H9 (cell line): ENCODE measurements around the gene FSD1. TPM values are rescaled to one million over a fixed set of nuclear protein-coding genes. Genes with fewer than 3 reads are reported as not detected.

Experiments
- DNase-seq: peaks from one replicate; pipeline ENCODE4 v3.0.0-alpha.2; 2017
- H2AFZ ChIP-seq: one replicate; pipeline ENCODE4 v1.6.1; 2013; ENCODE audit warnings: mild to moderate bottlenecking, low read length, control low read depth, moderate library complexity
- H2AK5ac ChIP-seq: 2 replicates; pipeline ENCODE4 v1.6.1; 2013; ENCODE audit warnings: low read length, control low read depth, mixed read lengths; ENCODE audit not compliant: insufficient read length
- H2BK120ac ChIP-seq: one replicate; pipeline ENCODE4 v1.6.1; 2013; ENCODE audit warnings: low read depth, mild to moderate bottlenecking, low read length, control low read depth, inconsistent platforms; ENCODE audit not compliant: poor library complexity, severe bottlenecking
- H2BK12ac ChIP-seq: 2 replicates; pipeline ENCODE4 v1.6.1; 2013; ENCODE audit warnings: low read length, control low read depth, mixed read lengths, low read depth; ENCODE audit not compliant: insufficient read length
- H2BK15ac ChIP-seq: 2 replicates; pipeline ENCODE4 v1.6.1; 2013; ENCODE audit warnings: low read depth, low read length, control low read depth
- H2BK20ac ChIP-seq: one replicate; pipeline ENCODE4 v1.6.1; 2013; ENCODE audit warnings: low read depth, mild to moderate bottlenecking, low read length, control low read depth, inconsistent platforms; ENCODE audit not compliant: poor library complexity, severe bottlenecking
- H2BK5ac ChIP-seq: 2 replicates; pipeline ENCODE4 v1.6.1; 2013; ENCODE audit warnings: low read length, control low read depth, mixed read lengths; ENCODE audit not compliant: insufficient read length
- H3K14ac ChIP-seq: 2 replicates; pipeline ENCODE4 v1.6.1; 2013; ENCODE audit warnings: low read length, control low read depth; ENCODE audit not compliant: insufficient read depth
- H3K18ac ChIP-seq: 2 replicates; pipeline ENCODE4 v1.6.1; 2013; ENCODE audit warnings: low read depth, mild to moderate bottlenecking, mixed read lengths, low read length, control low read depth; ENCODE audit not compliant: insufficient read length
- H3K23ac ChIP-seq: 2 replicates; pipeline ENCODE4 v1.6.1; 2013; ENCODE audit warnings: low read length, control low read depth, mixed read lengths, low read depth; ENCODE audit not compliant: insufficient read length
- H3K23me2 ChIP-seq: 2 replicates; pipeline ENCODE4 v1.6.1; 2013; ENCODE audit warnings: low read depth, mild to moderate bottlenecking, mixed read lengths, low read length, control low read depth; ENCODE audit not compliant: insufficient read length, poor library complexity, severe bottlenecking
- H3K27ac ChIP-seq: 2 replicates; pipeline ENCODE4 v1.5.1; 2013; ENCODE audit warnings: low read length, control low read depth, mixed read lengths, low read depth; ENCODE audit not compliant: insufficient read length
- H3K27me3 ChIP-seq: 2 replicates; pipeline ENCODE4 v1.6.1; 2013; ENCODE audit warnings: low read length, control low read depth, inconsistent platforms; ENCODE audit not compliant: insufficient read depth
- H3K4ac ChIP-seq: 2 replicates; pipeline ENCODE4 v1.6.1; 2013; ENCODE audit warnings: low read depth, mild to moderate bottlenecking, control low read depth, inconsistent platforms, low read length, moderate library complexity
- H3K4me1 ChIP-seq: 2 replicates; pipeline ENCODE4 v1.6.1; 2013; ENCODE audit warnings: low read length, control low read depth, inconsistent platforms; ENCODE audit not compliant: insufficient read depth
- H3K4me2 ChIP-seq: 2 replicates; pipeline ENCODE4 v1.6.1; 2013; ENCODE audit warnings: low read length, control low read depth, mixed read lengths; ENCODE audit not compliant: insufficient read length, insufficient read depth
- H3K56ac ChIP-seq: 2 replicates; pipeline ENCODE4 v1.6.1; 2013; ENCODE audit warnings: low read depth, mild to moderate bottlenecking, mixed read lengths, low read length, control low read depth; ENCODE audit not compliant: insufficient read length
- H3K79me1 ChIP-seq: 2 replicates; pipeline ENCODE4 v1.6.1; 2013; ENCODE audit warnings: low read depth, mild to moderate bottlenecking, moderate library complexity, low read length, control low read depth, inconsistent platforms; ENCODE audit not compliant: insufficient read depth, poor library complexity, severe bottlenecking
- H3K79me2 ChIP-seq: 2 replicates; pipeline ENCODE4 v1.6.1; 2013; ENCODE audit warnings: low read length, control low read depth, inconsistent platforms; ENCODE audit not compliant: insufficient read depth
- H3K9ac ChIP-seq: 2 replicates; pipeline ENCODE4 v1.6.1; 2013; ENCODE audit warnings: low read length, control low read depth, mixed read lengths; ENCODE audit not compliant: insufficient read length; ENCODE audit errors: extremely low read depth
- H3K9me3 ChIP-seq: one replicate; pipeline ENCODE4 v1.6.1; 2013; ENCODE audit warnings: low read depth, low read length, inconsistent platforms; ENCODE audit not compliant: control insufficient read depth
- H3T11ph ChIP-seq: one replicate; pipeline ENCODE4 v1.6.1; 2013; ENCODE audit warnings: mild to moderate bottlenecking, low read length, control low read depth, inconsistent platforms
- H4K20me1 ChIP-seq: one replicate; pipeline ENCODE4 v1.6.1; 2013; ENCODE audit not compliant: control insufficient read depth, insufficient read length, insufficient read depth
- H4K5ac ChIP-seq: 2 replicates; pipeline ENCODE4 v1.6.1; 2013; ENCODE audit warnings: low read depth, mild to moderate bottlenecking, mixed read lengths, low read length, control low read depth; ENCODE audit not compliant: insufficient read length
- H4K8ac ChIP-seq: replicated peaks from 2 replicates; pipeline ENCODE4 v1.6.1; 2013; ENCODE audit warnings: low read length, control low read depth, mixed read lengths, low read depth; ENCODE audit not compliant: insufficient read length
- H4K91ac ChIP-seq: 2 replicates; pipeline ENCODE4 v1.6.1; 2013; ENCODE audit warnings: low read depth, mild to moderate bottlenecking, moderate library complexity, mixed read lengths, low read length, control low read depth; ENCODE audit not compliant: insufficient read length
- H3K27ac Mint-ChIP-seq, 3 experiments: 2 replicates in 2 of 3; 3 replicates in 1 of 3; pipeline ENCODE4 v1.8.0; 2020 to 2021; ENCODE audit warnings: mixed read lengths in 3 of 3, mild to moderate bottlenecking in 1 of 3, moderate library complexity in 1 of 3
- H3K27me3 Mint-ChIP-seq: 2 replicates; pipeline ENCODE4 v1.8.0; 2021; ENCODE audit warnings: low read depth, mild to moderate bottlenecking, moderate library complexity, mixed read lengths
- H3K36me3 Mint-ChIP-seq, 3 experiments: 2 replicates in 2 of 3; 3 replicates in 1 of 3; pipeline ENCODE4 v1.8.0; 2020 to 2021; ENCODE audit warnings: low read depth in 3 of 3, mixed read lengths in 3 of 3; ENCODE audit not compliant: insufficient read depth in 1 of 3
- H3K4me1 Mint-ChIP-seq, 2 experiments: 2 replicates each; pipeline ENCODE4 v1.8.0; 2020; ENCODE audit warnings: mixed read lengths in 2 of 2
- H3K4me3 Mint-ChIP-seq, 2 experiments: 2 replicates in 1 of 2; 3 replicates in 1 of 2; pipeline ENCODE4 v1.8.0; 2020 to 2021; ENCODE audit warnings: mild to moderate bottlenecking in 2 of 2, mixed read lengths in 2 of 2, moderate library complexity in 1 of 2
- H3K9me3 Mint-ChIP-seq, 2 experiments: 2 replicates in 1 of 2; 3 replicates in 1 of 2; pipeline ENCODE4 v1.8.0; 2020; ENCODE audit warnings: mild to moderate bottlenecking in 2 of 2, mixed read lengths in 2 of 2, moderate library complexity in 1 of 2
- CTCF ChIP-seq: fragments of 200-600 bp; sonication (generic); conservative IDR thresholded peaks from 3 replicates; pipeline ENCODE4 v1.8.0; 2021; ENCODE audit warnings: antibody characterized with exemption, mild to moderate bottlenecking
- WGBS: extraction: QIAGEN DNeasy Blood & Tissue Kit; methylation state at CpG from one replicate; pipeline ENCODE4 v1.1.7; 2013; ENCODE audit warnings: missing lambda C conversion rate, low lambda C conversion rate, mixed read lengths; ENCODE audit not compliant: insufficient read length; ENCODE audit errors: extremely low coverage; 5-methylcytosine and 5-hydroxymethylcytosine counted together
- total RNA-seq: library from RNA; stranded (reverse); gene quantifications from 2 replicates; pipeline ENCODE4 v1.2.1, GENCODE V29; 2021

FSD1 gene
- total RNA-seq, 1 experiment from 2014 or later, result 53.6 TPM

- Histone ChIP-seq H3K56ac (no peak overlapping the region), H3K79me1 (no peaks in the 10 kb centered on the region), H3K9me3 (no peaks in the 10 kb centered on the region), H3T11ph (no peak overlapping the region), H3K27me3 (no peaks in the 10 kb centered on the region), H2BK12ac (no peak overlapping the region), H3K18ac (no peak overlapping the region), H3K4me1 (no peaks in the 10 kb centered on the region), H4K91ac (no peak overlapping the region), H2BK20ac (no peak overlapping the region), H3K4ac (no peak overlapping the region), H2BK5ac (no peak overlapping the region), H2AK5ac (no peak overlapping the region), H2BK15ac (no peak overlapping the region), H3K4me2 (no peak overlapping the region), H3K79me2 (no peaks in the 10 kb centered on the region), H4K8ac (no peak overlapping the region), H2BK120ac (no peak overlapping the region), H2AFZ (no peak overlapping the region), H3K9ac (no peak overlapping the region), H3K27ac (no peak overlapping the region), H4K5ac (no peak overlapping the region), H3K23ac (no peak overlapping the region), H3K14ac (no peak overlapping the region), H4K20me1 (no peaks in the 10 kb centered on the region), H3K23me2 (no peaks in the 10 kb centered on the region)
- H3K4me1 Mint-ChIP-seq, result peaks cover 10 to 22% of the 10 kb centered on the region in 2 experiments
- H3K4me3 Mint-ChIP-seq, result no peak overlapping the region; a peak in 1 of 5 replicates
- DNase-seq, result no peak
- H3K36me3 Mint-ChIP-seq, result peaks cover 0 to under 1% (median 0%) of the 10 kb centered on the region in 3 experiments; a peak in 5 of 7 replicates
- WGBS, result no CpG with 5 or more reads among the region's 3 CpGs
- H3K9me3 Mint-ChIP-seq, result no peaks in the 10 kb centered on the region; a peak in 1 of 5 replicates
- TF ChIP-seq CTCF, result no peak
- no peak overlapping the region for H3K27ac Mint-ChIP-seq
- peaks cover 12% of the 10 kb centered on the region for H3K27me3 Mint-ChIP-seq
These were observed 3.8 kb upstream of the FSD1 start for GRCh38 chr19:4300589-4300988.
